NCI-H345 (cell line): Measurements from ENCODE around the gene GDF10.
A peak's percentile ranks its signal among the peaks of the same experiment; 100 is the strongest.

Experiments
- DNase-seq: peaks from one replicate; lab custom pipeline; 2025; lab: John Stamatoyannopoulos, UW

GDF10 gene

DNA sequence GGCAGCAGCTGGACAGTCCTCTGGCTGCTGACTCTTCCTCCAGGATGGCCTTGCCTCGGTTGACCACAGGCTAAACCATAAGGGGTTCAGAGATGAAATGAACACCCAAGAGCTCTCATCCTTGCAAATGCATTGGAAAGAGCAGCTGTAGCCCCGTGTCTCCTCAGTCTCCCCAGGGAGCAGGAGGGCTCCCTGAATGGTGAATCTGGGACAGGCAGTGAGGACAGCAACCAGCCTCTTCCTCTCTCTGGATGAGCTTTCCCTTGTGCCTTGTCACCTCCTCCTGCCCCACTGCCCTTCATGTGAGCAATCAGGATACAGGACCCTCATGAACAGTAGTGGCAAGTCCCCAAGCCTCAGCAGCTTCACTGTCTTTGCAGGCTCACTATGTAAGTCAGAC, 23.9 kb upstream of the GDF10 start:
- DNase-seq: no peak

DNA sequence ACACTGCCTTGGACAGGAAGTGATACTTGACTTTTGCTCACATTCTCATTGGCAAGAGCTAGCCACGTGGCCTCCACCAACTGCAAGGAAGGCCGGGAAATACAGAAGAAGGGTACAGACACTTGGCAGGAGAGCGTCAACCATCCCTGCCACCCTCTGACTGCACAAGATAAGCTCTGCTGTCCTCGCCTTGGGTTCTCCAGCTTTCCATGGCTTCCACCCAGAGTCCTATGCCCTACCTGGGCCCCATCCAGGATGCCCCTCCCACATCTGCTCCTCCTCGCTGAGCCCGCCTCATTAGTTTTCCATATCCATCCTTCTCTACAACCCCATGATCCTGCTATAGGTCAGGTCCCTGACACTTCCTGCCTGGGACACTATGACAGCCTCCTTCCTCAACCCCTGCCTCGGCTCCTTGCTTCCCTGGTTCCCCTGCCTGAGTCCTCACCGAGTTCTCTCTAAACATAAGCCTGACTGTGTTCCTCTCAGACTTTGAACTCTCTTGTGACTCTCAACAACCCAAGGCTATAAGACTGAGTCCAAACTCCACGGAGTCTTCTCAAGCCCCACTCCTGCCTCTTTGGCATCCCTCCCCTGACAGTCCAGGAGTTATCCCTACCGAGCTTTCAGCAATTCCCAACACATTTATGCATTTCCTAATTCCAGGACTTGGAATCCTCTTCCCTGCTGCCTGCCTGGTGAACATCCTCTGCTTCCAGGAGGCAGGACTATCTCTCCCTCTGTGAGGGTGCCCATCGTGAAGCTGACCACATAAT, 23.2 kb upstream of the GDF10 start:
- DNase-seq: no peak

DNA sequence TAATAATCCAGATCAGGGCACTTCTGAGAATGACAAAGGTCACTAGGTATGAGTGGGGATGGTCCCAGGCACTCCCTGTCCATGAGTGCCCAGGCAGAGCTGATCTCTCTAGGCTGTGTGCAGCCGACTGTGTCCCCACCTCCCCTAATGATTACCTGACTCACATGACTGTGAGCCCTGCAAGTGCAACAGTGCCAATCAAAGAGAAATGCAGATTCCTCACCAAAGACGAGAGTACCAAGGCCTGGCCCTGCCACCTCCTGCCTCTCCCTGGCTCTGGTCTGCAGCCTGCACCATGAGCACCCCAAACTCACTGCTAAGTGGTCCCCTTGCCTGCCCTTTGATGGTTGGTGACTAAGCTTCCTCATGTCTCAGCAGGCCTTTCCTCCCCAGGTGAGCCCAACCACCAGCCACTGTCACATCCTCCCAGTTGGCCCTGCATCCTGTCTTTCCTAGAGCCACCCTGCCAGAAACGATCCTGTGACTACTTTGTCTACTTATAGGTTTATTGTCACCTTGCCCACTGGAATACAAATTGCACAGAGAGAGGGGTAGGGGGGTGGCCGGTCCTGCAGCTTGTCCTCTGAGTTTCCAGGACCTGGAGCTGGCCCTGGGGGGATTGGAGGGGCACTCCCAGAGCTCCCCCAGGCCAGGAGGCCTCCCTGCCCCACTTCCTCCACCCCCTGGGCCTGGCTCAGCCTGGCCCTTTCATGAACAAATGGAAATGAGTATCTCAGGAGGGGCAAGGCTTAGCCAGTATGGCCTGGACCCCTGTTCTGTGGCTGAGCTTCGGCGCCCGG, 22.4 kb upstream of the GDF10 start:
- DNase-seq: no peak

DNA sequence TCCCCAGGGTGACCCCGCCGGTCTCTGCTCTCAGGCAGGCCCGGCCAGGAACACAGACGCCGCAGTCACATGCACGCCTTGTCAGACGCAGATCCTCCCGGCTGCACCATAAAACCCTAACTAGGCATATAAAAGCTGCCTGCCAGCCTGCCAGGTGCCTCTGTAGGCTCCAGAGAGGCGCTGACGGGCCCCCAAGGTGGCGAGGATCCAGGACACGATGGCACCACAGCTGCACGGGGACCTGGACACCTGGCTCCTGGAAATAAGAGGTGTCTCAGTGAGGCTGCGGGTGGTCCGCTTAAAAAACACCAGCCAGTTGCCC, 21.9 kb upstream of the GDF10 start:
- DNase-seq: no peak

DNA sequence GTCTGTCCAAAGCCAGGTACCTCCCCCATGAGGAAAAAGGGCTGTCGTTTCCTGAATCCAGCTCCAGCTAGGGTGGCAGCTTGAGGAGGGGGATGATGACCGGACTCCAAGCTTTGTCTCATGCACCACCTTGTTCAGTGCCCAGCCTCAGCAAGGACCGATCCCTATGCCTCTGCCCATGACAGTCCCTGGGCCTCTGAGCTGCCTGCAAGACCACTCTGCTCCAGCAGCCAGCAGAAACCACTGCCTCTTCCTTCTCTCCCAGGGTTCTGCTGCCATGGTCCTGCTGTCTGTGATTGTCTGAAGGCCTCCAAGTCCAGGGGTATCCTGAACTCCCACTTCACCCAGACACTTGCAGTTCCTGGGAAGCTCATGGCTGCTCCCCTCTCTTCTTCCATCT, 21.3 kb upstream of the GDF10 start:
- DNase-seq: no peak

GRCh38 chr10:47279276-47279675, 20.7 kb upstream of the GDF10 start:
- DNase-seq: no peak

GRCh38 chr10:47282005-47282656, 17.9 kb upstream of the GDF10 start:
- DNase-seq: no peak

DNA sequence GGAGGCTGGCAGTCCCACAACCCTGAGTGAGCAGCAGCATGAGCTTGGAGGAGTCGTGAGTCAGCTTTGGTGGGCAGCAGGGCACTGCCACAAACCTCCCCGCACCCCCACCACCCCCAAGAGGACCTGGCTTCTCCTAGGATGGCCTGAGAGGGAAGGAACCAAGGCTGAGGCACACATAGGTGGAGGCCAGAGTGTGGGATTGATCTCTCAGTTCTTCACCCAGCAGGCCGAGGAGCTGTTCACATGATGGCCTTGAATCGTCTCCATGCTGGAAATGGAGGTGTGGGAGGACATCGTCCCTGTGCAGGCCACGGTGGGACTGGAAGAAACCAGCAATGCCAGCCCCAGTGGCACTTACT, 17.4 kb upstream of the GDF10 start:
- no peak for DNase-seq

GRCh38 chr10:47283101-47283630, 16.8 kb upstream of the GDF10 start:
- no peak for DNase-seq

DNA sequence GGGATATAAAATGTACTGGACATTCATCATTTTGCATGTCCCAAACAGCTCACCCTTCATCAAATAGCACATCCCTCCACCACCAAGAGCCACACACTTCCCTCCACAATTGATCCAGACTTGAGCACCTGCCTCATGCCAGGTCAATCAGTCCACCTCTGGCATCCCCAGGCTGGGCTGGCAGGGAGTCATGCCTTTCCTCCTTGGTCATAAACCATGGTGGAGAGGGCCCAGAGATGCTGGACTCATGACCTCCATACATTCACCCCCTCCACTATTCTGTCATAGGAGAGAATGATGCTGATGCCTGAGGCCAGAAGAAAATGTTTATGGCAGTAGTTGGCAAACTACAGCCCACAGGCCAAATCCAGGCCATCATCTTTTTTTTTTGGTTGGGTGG, 16.1 kb upstream of the GDF10 start:
- DNase-seq: no peak

DNA sequence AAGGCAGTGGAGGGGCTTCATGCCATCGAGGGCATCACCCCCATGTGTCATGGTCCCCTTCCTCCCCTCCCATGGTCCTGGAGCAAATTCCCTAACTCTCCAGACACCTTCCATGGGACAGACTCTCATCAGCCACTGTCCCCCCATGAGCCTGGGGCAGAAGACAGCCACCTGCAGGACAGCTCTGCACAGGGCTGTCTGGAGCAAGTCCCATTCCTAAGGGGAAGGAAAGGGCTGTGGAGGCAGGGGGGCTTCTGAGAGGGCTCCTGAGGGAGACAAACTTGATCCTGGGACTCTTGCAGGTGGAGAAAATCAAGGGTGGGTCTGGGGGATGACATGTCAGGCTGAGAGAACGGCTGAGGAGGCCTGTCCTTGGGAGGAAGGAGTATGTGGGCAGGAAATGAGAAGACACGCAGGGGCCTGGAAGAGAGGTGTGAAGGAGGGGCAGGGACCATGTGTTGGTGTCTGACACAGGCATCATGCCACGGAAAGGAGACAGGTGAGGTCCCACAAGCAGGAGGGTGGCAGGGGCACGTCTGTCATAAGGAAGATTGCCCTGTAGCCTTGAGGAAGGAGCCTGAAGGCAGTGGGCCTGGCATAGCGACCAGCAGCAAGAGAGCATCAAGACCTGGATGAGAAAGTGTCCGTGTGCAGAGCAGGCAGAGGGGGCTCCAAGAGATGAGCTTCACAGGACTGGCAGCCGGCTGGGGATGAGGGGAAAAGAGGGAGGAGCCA, 14.4 kb upstream of the GDF10 start:
- no peak for DNase-seq

- no peak for DNase-seq
Observed at GRCh38 chr10:47286116-47286505, 13.9 kb upstream of the GDF10 start.

DNA sequence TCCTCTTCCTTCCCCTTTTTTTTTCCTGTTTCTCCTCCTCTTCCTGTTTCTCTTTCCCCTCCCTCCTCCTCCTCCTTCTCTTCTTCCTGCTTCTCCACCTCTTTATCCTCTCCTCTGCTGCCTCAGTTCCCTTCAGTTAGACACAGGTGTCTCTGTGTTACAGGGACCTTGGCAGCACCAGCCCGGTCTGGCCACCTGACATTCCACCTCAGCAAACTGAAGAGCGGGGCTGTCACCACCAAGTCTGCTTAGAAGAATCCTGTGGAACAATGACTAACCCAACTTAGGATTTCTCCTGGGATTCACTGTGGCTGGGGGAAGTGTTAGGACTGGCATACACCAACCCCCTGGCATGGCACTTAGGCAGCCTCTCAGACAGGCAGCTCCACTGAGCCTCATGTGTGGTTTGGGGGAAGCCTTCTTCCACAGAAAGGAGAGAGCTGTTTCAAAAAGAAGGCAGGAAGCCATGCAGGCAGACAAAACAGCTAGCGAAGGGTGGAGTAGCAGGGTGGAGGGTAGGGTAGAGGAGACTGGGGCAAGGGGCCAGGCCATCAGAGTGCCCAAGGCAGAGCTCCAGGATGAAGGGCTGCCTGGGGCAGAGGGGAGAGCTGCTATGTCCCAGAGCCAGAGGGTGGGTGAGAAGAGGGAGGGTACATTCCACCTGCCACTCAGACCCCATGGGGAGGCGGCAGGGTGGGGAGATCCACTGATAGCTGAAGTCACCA, 13.2 kb upstream of the GDF10 start:
- DNase-seq: no peak

DNA sequence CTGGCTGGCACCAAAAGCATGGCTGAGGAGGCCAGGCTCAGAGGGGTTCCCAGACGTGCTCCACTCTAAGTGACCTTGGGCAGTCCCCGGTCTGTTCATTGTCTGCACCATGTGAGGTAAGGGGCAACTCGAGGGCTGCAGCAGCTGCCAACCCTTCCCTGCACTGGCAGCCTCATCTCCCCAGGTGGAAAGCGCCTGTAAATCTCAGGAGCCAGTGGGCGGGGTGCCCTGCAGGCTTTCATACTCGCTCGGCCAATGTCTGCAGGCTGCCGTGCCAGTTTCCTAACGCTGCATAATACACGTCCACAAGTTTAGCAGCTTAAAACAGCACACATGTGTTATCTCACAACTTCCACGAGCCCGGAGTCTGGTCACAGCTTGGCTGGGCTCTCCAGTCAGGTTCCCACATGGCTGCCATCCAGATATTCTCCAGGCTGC, 12.6 kb upstream of the GDF10 start:
- peak; percentile 9 for DNase-seq

DNA sequence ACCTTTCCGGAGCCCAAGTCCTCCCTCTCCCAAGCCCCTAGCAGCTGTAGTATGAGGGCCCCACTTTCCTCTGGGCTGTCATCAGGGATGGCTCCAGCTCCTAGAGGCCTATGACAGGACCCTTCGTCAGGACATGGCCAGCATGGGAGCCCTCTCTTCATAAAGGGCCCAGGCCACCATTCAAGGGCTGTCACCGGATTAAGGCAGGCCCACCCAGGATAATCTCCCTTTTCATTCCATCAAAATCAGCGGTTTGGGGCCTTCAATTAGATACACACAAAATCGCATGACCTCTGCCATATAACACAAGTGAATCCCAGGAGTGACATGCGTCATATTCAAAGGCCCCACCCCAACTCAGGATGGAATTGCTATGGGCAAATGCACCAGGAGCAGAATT, 12.2 kb upstream of the GDF10 start:
- no peak for DNase-seq

DNA sequence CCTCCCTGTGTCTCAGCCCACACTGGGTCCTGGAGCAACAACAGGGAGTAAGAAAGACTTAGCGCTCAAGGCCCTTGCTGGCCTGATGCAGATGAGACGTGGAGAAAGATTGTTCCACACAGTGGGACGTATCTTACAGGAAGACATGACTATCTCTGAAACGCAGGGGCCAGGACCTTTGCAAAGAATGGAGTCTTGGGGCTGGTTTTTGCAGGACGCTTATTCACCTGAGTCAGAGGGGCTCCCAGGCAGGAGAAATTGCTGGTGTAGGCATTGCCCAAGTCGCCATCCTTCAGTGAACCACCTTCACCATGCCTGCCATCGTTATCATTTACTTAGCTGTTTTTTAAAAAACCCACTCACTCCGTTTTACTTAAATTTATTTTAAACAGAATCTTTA, 11.8 kb upstream of the GDF10 start:
- DNase-seq: no peak

DNA sequence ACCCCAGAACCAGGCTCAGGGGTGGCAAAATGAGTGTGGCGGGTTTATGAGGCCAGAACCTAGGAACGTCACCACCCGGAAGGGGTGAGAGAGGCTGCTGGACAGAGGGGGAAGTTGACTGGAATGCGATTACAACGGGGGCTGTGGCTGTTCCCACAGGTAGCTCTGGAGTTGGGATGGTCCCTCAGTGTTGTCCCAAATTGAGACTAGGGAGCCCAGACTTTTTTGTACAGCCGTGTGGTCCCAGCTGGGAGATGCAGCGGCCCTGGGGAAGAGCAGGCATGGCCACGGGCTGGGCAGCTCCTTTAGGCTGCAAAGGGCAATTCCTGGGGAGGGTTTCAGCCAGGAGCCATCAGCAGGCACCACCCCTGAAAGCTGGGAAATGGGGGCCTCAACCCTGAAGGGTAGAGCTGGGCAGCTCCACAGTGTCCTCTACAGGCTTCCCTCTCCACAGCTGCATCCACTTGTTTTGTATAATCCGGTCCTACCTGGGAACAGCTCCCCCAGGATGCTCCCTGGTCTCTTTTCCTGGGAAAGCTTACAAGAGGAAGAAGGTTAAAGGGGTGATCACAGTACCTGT, 11.0 kb upstream of the GDF10 start:
- DNase-seq: no peak

DNA sequence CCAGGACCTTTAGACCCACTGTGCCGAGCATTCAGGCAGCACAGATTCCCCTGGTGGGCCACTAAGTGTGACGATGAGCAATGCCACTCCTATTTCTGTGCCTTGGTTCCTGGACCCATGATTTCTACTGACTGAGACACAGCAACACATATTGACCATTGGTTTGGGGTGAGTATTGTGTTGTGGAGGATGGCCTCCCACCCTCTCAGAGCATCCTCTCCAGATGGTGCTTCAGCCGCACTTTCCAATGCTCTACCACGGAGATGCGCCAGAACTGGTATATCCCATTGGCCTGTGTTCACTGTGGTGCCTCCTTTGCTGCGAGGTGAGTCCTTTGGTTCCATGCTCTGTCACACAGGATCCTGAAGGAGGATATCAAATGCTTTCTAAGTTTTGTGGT, 10.1 kb upstream of the GDF10 start:
- no peak for DNase-seq

- DNase-seq: no peak
Observed at GRCh38 chr10:47290338-47290737, 9.7 kb upstream of the GDF10 start.

DNA sequence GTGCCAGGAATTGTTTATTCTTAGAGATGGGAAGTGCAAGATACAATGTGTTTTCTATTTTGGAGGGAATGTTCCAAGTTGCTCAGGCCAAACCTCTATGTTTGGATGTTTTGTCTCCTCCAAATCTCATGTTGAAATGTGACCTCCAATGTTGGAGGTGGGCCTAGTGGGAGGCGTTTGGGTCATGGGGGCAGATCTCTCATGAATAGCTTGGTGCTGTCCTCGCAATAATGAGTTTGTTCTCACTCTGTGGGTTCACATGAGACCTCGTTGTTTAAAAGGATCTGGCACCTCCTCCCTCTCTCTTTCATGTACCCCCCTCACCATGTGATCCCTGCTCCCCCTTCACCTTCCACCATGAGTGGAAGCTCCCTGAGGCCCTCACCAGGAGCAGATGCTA, 8.3 kb upstream of the GDF10 start:
- no peak for DNase-seq

- no peak for DNase-seq
Observed at GRCh38 chr10:47294057-47294456, 5.9 kb upstream of the GDF10 start.
